K562 (cell line): ENCODE data around the gene TFB2M. TPM values are rescaled to one million over a fixed set of nuclear protein-coding genes. Genes with fewer than 3 reads are reported as not detected.

ENCODE experiments used
- ATAC-seq: fragments of 200-7000 bp; cut with Tn5 transposase; 3 replicates; pipeline ENCODE4 v1.9.1; 2020; ENCODE audit warnings: moderate library complexity
- BruUV-seq: library from RNA; stranded (reverse); fragments of 400-500 nt; replicated peaks from 2 replicates; lab custom pipeline; 2021; lab: Mats Ljungman, UMichigan
- CTCF ChIA-PET: fragments of 300-600 bp; formaldehyde crosslinking; extraction: SDS; loops from one replicate; lab custom pipeline; 2021; ENCODE audit warnings: low intra/inter-chr PET ratio; lab: Yijun Ruan, JAX
- POLR2A ChIA-PET: fragments of 300-600, 350-650 bp; sonication (Branson Sonifier 250); formaldehyde crosslinking; extraction: SDS; loops from one replicate; lab custom pipeline; 2021; ENCODE audit warnings: antibody characterized with exemption, inconsistent platforms; lab: Yijun Ruan, JAX
- DNase-seq, 4 experiments: peaks; one replicate each; pipeline versions ENCODE4 v3.0.0 to v3.0.0-alpha.2; 2011 to 2018; ENCODE audit warnings: low spot score in 3 of 4, mixed read lengths in 3 of 4; ENCODE audit errors: extremely low read depth in 1 of 4
- FAIRE-seq: peaks from 2 replicates; lab custom pipeline; 2011; peaks lifted over from hg19 to GRCh38; lab: Jason Lieb, UNC
- H2AFZ ChIP-seq: 2 replicates; pipeline ENCODE4 v1.6.0; 2011; ENCODE audit warnings: low read depth, low read length, control low read depth, inconsistent platforms
- H3K27ac ChIP-seq: fragments of 200-600 bp; 3 replicates; pipeline ENCODE4 v1.8.0; 2011; ENCODE audit warnings: low read depth, mild to moderate bottlenecking, control low read depth, inconsistent platforms, low read length, moderate library complexity, mixed read lengths; ENCODE audit errors: extremely low read depth
- H3K27me3 ChIP-seq, 2 experiments: fragments of 300-600 bp in 1 of 2; 2 replicates in 1 of 2; 3 replicates in 1 of 2; pipeline versions ENCODE4 v1.6.0 to v1.8.0; 2011; ENCODE audit warnings: inconsistent platforms in 2 of 2, low read length in 2 of 2, mild to moderate bottlenecking in 1 of 2, mixed read lengths in 1 of 2, moderate library complexity in 1 of 2; ENCODE audit not compliant: control insufficient read depth in 2 of 2, insufficient read depth in 2 of 2
- H3K36me3 ChIP-seq: fragments of 300-600 bp; 3 replicates; pipeline ENCODE4 v1.8.0; 2011; ENCODE audit warnings: mild to moderate bottlenecking, low read length, inconsistent platforms; ENCODE audit not compliant: control insufficient read depth, insufficient read depth
- H3K4me1 ChIP-seq, 2 experiments: fragments of 200-600 bp in 1 of 2; replicated peaks in 1 of 2; 2 replicates in 1 of 2; 3 replicates in 1 of 2; pipeline versions ENCODE4 v1.5.1 to v1.8.0; 2011; ENCODE audit warnings: inconsistent platforms in 2 of 2, low read length in 2 of 2, mild to moderate bottlenecking in 1 of 2, mixed read lengths in 1 of 2, moderate library complexity in 1 of 2; ENCODE audit not compliant: control insufficient read depth in 2 of 2, insufficient read depth in 2 of 2
- H3K4me2 ChIP-seq: 2 replicates; pipeline ENCODE4 v1.6.1; 2011; ENCODE audit warnings: low read length, control low read depth, inconsistent platforms, mixed read lengths; ENCODE audit not compliant: insufficient read depth
- H3K4me3 ChIP-seq: fragments of 200-600 bp; sonication (generic), shearing (Covaris generic); 2 replicates; pipeline ENCODE4 v1.5.1; 2016; ENCODE audit warnings: control low read depth, inconsistent platforms
- H3K79me2 ChIP-seq: fragments of 200-600 bp; 3 replicates; pipeline ENCODE4 v1.8.0; 2011; ENCODE audit warnings: low read length, inconsistent platforms; ENCODE audit not compliant: control insufficient read depth, insufficient read depth
- H3K9ac ChIP-seq, 2 experiments: 2 replicates each; pipeline versions ENCODE4 v1.6.0 to v1.6.1; 2011; ENCODE audit warnings: low read depth in 2 of 2, low read length in 2 of 2, control low read depth in 1 of 2, inconsistent platforms in 1 of 2, mild to moderate bottlenecking in 1 of 2, mixed read lengths in 1 of 2; ENCODE audit not compliant: insufficient read depth in 1 of 2
- H3K9me1 ChIP-seq: one replicate; pipeline ENCODE4 v1.6.0; 2011; ENCODE audit warnings: inconsistent platforms, mild to moderate bottlenecking, low read length, moderate library complexity; ENCODE audit not compliant: control insufficient read depth, insufficient read depth
- H3K9me3 ChIP-seq: replicated peaks from 2 replicates; pipeline ENCODE4 v1.5.1; 2011; ENCODE audit warnings: low read depth, low read length, inconsistent platforms; ENCODE audit not compliant: control insufficient read depth, insufficient read depth
- H4K20me1 ChIP-seq: replicated peaks from 2 replicates; pipeline ENCODE4 v1.6.1; 2011; ENCODE audit warnings: low read length, inconsistent platforms, mixed read lengths; ENCODE audit not compliant: control insufficient read depth, insufficient read depth
- CTBP1 ChIP-seq: fragments of 450-650 bp; IDR thresholded peaks from 2 replicates; pipeline ENCODE4 v1.6.1; 2016; ENCODE audit warnings: borderline replicate concordance
- GABPA ChIP-seq: fragments of 200-800 bp; sonication (Bioruptor generic); conservative IDR thresholded peaks from 2 replicates; pipeline ENCODE4 v1.6.1; 2016; ENCODE audit warnings: low read depth, missing genetic modification characterization, missing compliant biosample characterization
- ILK ChIP-seq: fragments of 450-650 bp; IDR thresholded peaks from 2 replicates; pipeline ENCODE4 v1.6.1; 2016; ENCODE audit warnings: missing genetic modification characterization, low read depth, mild to moderate bottlenecking, missing compliant biosample characterization, moderate library complexity, borderline replicate concordance
- KAT8 ChIP-seq: fragments of 450-650 bp; IDR thresholded peaks from 2 replicates; pipeline ENCODE4 v1.6.1; 2016; ENCODE audit warnings: low read depth, mild to moderate bottlenecking
- LARP7 ChIP-seq: fragments of 450-650 bp; IDR thresholded peaks from 2 replicates; pipeline ENCODE4 v1.6.1; 2016
- MAZ ChIP-seq, 2 experiments: fragments of 450-650 bp in 1 of 2; sonication (generic) in 1 of 2; formaldehyde crosslinking; IDR thresholded peaks in 1 of 2; conservative IDR thresholded peaks in 1 of 2; 2 replicates each; pipeline versions ENCODE4 v1.4.0 to v1.5.0; 2020; ENCODE audit warnings: mild to moderate bottlenecking in 1 of 2, missing genetic modification reagents in 1 of 2
- MLLT1 ChIP-seq, 2 experiments: fragments of 450-650 bp; IDR thresholded peaks; 2 replicates each; pipeline ENCODE4 v1.6.1; 2016
- NR2C2 ChIP-seq, 2 experiments: fragments of 200-800 bp in 1 of 2; sonication (Bioruptor generic) in 1 of 2; sonication (generic) in 1 of 2; formaldehyde crosslinking in 1 of 2; IDR thresholded peaks; 2 replicates each; pipeline versions ENCODE4 v1.6.1 to v1.8.0; 2016 to 2022; ENCODE audit warnings: mild to moderate bottlenecking in 1 of 2, missing compliant biosample characterization in 1 of 2, missing genetic modification characterization in 1 of 2, missing genetic modification reagents in 1 of 2
- U2AF1 ChIP-seq: fragments of 200-400 bp; formaldehyde crosslinking; optimal IDR thresholded peaks from 2 replicates; pipeline ENCODE3; 2017; ENCODE audit warnings: mild to moderate bottlenecking, low read depth, low read length, moderate library complexity
- ZEB2 ChIP-seq: fragments of 450-650 bp; IDR thresholded peaks from 2 replicates; pipeline ENCODE4 v1.6.1; 2016
- WGBS: fragments of 100-300 bp; shearing (Covaris generic); methylation state at CpG from one replicate; pipeline ENCODE4 v1.1.6; 2016; ENCODE audit warnings: low coverage, mixed read lengths; ENCODE audit not compliant: insufficient coverage; ENCODE audit errors: missing lambda C conversion rate; 5-methylcytosine and 5-hydroxymethylcytosine counted together
- in situ Hi-C: fragments of 300-500 bp; cut with MboI; formaldehyde crosslinking; loops from 4 replicates; pipeline ENCODE4 v1.15.0; 2018; ENCODE audit warnings: inconsistent platforms, mixed read lengths
- intact Hi-C: fragments of 100-400 bp; cut with micrococcal nuclease; formaldehyde crosslinking; loops from 2 replicates; pipeline ENCODE4 v1.14.2; 2022
- polyA plus RNA-seq, 8 experiments: library from polyadenylated mRNA; depleted of rRNA in 4 of 8; stranded (reverse) in 5 of 8; unstranded in 3 of 8; fragments of >200 nt; fragmentation: Nextera tagmentation in 2 of 8; fragmentation: Illumina TruSeq in 1 of 8; extraction: Ambion mirVana in 2 of 8; extraction: Trizol in 1 of 8; gene quantifications; 2 replicates each; pipeline versions ENCODE4 v1.2.1 to v1.2.3, GENCODE V29; 2011 to 2014; ENCODE audit warnings: inconsistent platforms in 1 of 8, missing spikeins in 1 of 8
- total RNA-seq, 7 experiments: library from RNA; depleted of rRNA in 6 of 7; stranded (reverse); fragments of >200 nt in 6 of 7; fragmentation: Illumina TruSeq in 2 of 7; extraction: Trizol in 2 of 7; gene quantifications; 2 replicates each; pipeline versions ENCODE4 v1.2.1 to v1.2.3, GENCODE V29; 2011 to 2021; ENCODE audit warnings: low replicate concordance in 1 of 7
- TF ChIP-seq, protein P1 (sequence below): sonication (generic); formaldehyde crosslinking; IDR thresholded peaks from 2 replicates; pipeline ENCODE4 v1.8.0; 2022; ENCODE audit warnings: missing genetic modification reagents, mild to moderate bottlenecking, moderate library complexity, borderline replicate concordance
- TF ChIP-seq, protein P2 (sequence below): fragments of 200-400 bp; formaldehyde crosslinking; IDR thresholded peaks from 2 replicates; pipeline ENCODE4 v1.6.1; 2017; ENCODE audit warnings: mild to moderate bottlenecking, low read depth, low read length, moderate library complexity

TFB2M gene
- total and polyA plus RNA-seq, 9 of the 15 experiments (the other 6 are each of a cell fraction or from before 2014, with no cell fraction given) = 55.1 to 162 (median 70.6) TPM

GRCh38 chr1:246567646-246568235 is 1.7 kb upstream of the TFB2M start (continued):
- TF ChIP-seq, protein P1, sequence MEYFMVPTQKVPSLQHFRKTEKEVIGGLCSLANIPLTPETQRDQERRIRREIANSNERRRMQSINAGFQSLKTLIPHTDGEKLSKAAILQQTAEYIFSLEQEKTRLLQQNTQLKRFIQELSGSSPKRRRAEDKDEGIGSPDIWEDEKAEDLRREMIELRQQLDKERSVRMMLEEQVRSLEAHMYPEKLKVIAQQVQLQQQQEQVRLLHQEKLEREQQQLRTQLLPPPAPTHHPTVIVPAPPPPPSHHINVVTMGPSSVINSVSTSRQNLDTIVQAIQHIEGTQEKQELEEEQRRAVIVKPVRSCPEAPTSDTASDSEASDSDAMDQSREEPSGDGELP (CRISPR knock-in tag) = no peak
- TF ChIP-seq MLLT1 (IDR thresholded peaks at IDR 0.05) = peak in 1 of 2 experiments; percentile 52; a peak in 1 of 4 replicates

GRCh38 chr1:246566813-246567645 is 968 bp upstream of the TFB2M start:
- ATAC-seq (peak; percentile 59), DNase-seq (peak in 2 of 4 experiments; percentile 83 to 85), FAIRE-seq (no peak)
- H2AFZ ChIP-seq = peak overlapping the region; percentile 80
- CTCF ChIA-PET = no interaction called here
- in situ Hi-C loops = no loop called here
- BruUV-seq = no TSS peak
- no peaks in the 10 kb centered on the region for H3K27me3 ChIP-seq
- no peaks in the 10 kb centered on the region for H3K9me1 ChIP-seq
- H3K36me3 ChIP-seq = peaks cover 29% of the 10 kb centered on the region
- intact Hi-C loops = loop anchor here (2.0 to 10.0 kb wide), 5 partner anchors 16 to 368 kb away; partner anchors contain the start of gene AHCTF1
- H3K4me1 ChIP-seq = peaks cover 10 to 24% of the 10 kb centered on the region in 2 experiments
- H3K9me3 ChIP-seq = no peaks in the 10 kb centered on the region
- H3K27ac ChIP-seq = peak overlapping the region; percentile 85
- H3K79me2 ChIP-seq = peaks cover 97% of the 10 kb centered on the region
- WGBS = under 1% methylated on average over 22 of the region's 25 CpGs
- H3K4me2 ChIP-seq = peak overlapping the region; percentile 89
- no peaks in the 10 kb centered on the region; the same call in 1 of the 2 replicates for H4K20me1 ChIP-seq
- POLR2A ChIA-PET = interaction anchor here (0.6 to 3.8 kb wide), 6 partner anchors 9 to 521 kb away, joined by 3 to 26 read pairs (median 8); partner anchors contain the start of gene SCCPDH
- H3K4me3 ChIP-seq = peak overlapping the region; percentile 85
- H3K9ac ChIP-seq = peak overlapping the region; percentile 76 to 98
- TF ChIP-seq CTBP1 (peak; percentile 17; the same call in 1 of the 2 replicates), LARP7 (no peak), GABPA (tag) (no peak), KAT8 (no peak), U2AF1 (no peak), ZEB2 (peak; percentile 87; the same call in 1 of the 2 replicates), ILK (no peak), MAZ (CRISPR knock-in tag; conservative IDR thresholded peaks at IDR 0.05 in 1 of 2, IDR thresholded peaks at IDR 0.05 in 1 of 2) (0 out of 4 replicates have a peak, but pooled peaks of 1 of the 2 experiments have one; percentile 5), NR2C2 (CRISPR knock-in tag; IDR thresholded peaks at IDR 0.05) (no peak), NR2C2 (tag; IDR thresholded peaks at IDR 0.05) (no peak)
- TF ChIP-seq, protein P2, sequence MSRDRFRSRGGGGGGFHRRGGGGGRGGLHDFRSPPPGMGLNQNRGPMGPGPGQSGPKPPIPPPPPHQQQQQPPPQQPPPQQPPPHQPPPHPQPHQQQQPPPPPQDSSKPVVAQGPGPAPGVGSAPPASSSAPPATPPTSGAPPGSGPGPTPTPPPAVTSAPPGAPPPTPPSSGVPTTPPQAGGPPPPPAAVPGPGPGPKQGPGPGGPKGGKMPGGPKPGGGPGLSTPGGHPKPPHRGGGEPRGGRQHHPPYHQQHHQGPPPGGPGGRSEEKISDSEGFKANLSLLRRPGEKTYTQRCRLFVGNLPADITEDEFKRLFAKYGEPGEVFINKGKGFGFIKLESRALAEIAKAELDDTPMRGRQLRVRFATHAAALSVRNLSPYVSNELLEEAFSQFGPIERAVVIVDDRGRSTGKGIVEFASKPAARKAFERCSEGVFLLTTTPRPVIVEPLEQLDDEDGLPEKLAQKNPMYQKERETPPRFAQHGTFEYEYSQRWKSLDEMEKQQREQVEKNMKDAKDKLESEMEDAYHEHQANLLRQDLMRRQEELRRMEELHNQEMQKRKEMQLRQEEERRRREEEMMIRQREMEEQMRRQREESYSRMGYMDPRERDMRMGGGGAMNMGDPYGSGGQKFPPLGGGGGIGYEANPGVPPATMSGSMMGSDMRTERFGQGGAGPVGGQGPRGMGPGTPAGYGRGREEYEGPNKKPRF = no peak
